NCI-H446 (cell line): ENCODE measurements around the gene IGF2BP1.
"Not testable (repeated sequence)": the region's sequence is repeated elsewhere in the genome, so short reads cannot be mapped to it uniquely, and the experiment has no call there.

ENCODE experiments used
- DNase-seq, 2 experiments: peaks; one replicate each; lab custom pipeline; 2025; lab: John Stamatoyannopoulos, UW

Gene IGF2BP1

DNA sequence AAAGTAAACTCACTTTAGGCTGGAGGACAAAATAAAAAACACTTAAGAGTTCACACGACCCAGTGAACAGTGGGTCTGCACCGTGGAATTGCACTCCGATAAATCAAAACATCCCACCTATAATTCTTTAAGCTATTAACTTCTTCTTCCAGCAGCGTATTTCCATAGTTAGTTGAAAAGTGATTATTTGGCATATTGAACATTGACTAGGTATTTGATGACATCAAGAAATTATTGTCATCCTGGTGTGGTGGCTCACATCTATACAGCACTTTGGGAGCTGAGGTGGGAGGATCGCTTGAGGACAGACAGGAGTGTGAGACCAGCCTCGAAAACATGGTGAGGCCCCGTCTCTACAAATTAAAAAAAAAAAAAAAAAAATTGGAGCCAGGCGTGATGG lies 23.4 kb downstream of the IGF2BP1 start:
- DNase-seq: no peak

DNA sequence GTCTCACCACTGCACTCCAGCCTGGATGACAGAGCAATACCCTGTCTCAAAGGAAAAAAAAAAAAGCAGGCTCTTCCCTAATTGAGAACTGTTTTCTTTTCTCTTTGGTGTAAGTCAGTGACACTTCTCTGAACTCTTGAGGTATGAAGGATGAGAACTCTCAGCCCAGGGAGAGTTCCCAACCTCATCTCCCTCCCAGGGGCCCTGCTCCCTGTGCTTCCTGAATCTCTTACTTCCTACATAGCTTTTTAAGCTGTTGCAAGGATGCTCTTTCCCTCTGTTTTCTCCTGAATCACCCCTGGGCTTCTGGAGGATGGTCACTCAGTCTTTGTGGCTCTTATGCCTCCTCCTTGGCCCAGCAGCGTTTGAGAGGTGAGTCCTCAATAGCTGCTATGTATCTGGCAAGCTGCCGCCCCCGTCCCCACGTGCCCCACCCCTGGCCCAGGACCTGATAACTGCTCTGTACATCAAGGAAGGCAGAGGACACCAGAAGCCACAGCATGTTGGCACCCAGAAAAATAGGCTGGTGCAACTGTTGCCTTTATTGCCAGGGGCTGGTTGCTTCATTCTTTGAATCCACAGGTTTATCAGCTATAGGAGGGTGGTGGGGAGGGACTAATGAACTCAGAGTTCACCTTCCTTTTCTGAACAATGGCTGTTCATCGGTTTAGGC lies 24.0 kb downstream of the IGF2BP1 start:
- DNase-seq: no peak

DNA sequence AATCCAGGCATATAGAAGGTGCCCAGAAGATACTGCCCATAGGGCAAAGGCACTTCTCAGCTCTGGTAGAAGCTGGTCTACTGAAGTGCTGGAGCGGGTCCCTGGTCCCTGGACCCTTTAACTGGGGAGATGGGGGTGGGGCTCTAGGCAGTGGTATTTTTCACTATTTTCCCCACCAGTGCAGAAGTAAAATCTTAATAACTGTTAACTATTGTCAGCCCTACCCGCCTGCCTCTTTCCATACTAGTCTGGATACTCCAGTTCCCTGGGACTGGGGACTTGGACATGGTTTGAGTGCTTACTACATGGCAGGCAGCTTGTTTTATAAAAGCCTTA lies 24.6 kb downstream of the IGF2BP1 start:
- no peak for DNase-seq

DNA sequence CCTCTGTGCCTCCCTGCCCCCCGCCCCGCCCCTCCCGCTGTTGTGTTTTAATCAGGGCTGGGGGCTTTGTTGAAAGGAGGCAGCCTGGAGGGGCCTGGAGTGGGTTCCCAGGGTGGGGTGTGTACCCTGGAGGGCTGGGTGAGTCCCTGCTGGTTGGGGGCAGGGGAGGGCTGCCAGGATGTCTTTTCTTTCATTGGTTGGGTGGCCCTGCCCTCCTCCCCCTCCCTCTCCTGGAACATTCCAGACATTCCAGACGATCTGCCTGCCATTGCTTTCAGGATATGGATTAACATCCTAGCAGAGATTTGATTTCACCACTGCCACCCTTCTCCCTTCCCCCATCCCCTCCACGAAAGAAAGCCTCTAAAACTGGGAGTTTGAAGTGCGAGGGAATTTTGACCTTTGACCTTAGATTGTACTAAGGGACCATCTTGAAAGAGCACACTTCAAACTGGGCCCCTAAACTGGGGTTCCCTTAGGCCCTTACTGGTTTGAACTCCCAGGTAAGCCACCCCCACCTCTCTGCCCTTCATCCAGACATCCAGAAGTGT lies 25.3 kb downstream of the IGF2BP1 start:
- DNase-seq: no peak

DNA sequence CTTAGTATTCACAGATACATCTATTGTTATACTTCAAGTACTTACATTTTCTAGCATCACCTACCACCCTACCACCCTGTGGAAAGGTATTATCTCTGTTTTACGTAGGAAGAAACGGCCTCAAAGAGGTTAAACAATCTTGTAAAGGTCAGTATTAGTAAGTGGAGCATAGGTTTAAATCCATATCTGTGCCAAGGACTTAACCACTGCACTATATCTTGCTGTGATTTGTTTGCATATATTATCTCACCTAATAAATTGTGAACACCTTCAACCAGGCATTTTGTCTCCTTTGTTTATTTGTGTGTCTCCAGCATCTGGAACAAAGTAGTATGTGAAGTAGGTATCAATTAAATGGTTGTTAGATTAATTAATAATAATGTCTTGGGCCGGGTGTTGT lies 27.3 kb downstream of the IGF2BP1 start:
- DNase-seq: no peak

DNA sequence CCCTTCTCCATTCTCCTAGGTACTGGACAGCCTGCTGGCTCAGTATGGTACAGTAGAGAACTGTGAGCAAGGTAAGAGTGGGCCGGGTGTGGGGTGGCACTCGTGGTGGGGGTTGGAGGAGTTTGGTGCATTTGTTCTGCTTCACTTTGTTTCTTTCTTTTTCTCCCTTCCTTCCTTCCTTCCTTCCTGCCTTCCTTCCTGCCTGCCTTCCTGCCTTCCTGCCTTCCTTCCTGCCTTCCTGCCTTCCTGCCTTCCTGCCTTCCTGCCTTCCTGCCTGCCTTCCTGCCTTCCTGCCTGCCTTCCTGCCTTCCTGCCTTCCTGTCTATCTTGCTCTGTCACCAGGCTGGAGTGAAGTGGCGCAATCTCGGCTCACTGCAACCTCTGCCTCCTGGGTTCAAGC lies 29.3 kb downstream of the IGF2BP1 start:
- DNase-seq: not testable (repeated sequence)

DNA sequence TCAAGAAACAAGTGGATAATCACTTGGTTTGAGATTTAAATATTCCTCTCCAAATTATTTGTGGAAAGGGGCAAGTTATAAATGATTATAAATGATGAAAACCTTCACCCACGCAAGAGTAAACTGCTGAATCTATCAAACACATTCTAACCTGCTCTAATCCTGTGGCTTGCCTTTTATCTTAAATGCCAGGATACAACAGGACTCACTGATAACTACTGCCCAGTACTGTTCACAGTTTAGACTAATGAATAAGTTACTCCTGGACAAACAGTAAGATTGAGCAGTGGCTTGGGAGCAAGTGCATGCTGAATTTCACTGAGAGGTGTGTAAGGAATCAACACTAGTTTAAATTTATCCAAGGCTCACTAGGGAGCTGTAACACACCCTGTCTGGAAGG lies 31.1 kb downstream of the IGF2BP1 start:
- no peak for DNase-seq

DNA sequence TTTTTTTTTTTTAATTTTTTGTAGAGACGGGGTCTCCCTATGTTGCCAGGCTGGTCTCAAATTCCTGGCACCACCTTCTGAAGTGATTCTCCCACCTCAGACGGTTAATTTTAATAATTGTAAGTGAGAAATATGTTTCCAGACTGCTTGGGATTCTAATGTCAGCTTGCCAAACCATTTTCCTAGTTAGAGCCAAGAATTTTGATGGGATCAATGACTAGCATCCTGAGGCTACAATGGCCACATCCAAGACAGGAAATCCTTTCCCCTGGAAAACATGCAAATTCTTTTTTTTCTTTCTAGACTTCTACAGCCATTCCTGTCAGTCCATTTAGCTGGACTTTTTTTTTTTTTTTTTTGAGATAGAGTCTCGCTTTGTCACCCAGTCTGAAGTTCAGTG lies 32.6 kb downstream of the IGF2BP1 start:
- DNase-seq: no peak

DNA sequence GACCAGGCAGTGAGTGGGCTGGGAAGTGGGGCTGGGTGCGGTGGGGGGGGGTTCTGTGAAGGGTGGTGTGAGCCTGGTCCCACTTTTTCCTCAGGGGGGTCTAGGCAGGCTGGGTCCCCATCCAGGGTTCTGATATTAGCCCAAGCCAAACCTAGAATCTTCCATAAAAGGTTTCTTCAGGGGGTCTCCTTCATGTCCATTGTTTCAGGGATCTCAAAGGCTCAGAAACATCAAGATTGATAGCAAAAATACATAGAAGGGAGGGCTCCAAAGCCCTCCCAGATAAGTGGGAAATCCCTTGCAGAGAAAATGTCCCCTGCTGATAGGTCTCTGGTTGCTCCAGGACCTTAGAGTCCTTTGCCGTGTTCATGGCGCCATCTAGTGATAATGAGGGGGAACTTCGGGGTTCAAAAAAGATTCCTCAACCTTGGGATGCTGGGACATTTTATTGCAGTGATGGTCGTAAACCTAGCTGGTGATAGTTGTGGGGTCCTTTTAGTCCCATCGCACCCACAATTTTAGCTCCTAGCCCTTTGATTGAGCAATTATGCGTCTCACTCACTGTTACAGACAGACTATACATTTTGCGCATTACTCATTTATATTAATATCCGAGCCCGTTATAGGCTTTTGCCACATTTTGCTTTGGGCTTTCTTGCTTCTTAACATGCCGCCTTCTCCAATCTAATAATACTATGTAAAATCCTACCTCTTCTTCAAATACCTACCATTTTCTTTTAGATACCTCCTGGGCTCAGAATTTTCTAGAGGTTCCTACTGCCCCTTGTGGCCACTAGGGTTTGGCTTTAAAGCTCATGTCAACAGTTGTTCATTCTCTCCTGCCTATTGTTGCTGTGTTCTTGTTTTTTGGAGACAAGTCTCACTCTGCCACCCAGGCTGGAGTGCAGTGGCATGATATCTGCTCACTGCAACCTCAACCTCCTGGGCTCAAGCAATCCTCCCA lies 35.1 kb downstream of the IGF2BP1 start:
- DNase-seq: peak; percentile 31 to 82

DNA sequence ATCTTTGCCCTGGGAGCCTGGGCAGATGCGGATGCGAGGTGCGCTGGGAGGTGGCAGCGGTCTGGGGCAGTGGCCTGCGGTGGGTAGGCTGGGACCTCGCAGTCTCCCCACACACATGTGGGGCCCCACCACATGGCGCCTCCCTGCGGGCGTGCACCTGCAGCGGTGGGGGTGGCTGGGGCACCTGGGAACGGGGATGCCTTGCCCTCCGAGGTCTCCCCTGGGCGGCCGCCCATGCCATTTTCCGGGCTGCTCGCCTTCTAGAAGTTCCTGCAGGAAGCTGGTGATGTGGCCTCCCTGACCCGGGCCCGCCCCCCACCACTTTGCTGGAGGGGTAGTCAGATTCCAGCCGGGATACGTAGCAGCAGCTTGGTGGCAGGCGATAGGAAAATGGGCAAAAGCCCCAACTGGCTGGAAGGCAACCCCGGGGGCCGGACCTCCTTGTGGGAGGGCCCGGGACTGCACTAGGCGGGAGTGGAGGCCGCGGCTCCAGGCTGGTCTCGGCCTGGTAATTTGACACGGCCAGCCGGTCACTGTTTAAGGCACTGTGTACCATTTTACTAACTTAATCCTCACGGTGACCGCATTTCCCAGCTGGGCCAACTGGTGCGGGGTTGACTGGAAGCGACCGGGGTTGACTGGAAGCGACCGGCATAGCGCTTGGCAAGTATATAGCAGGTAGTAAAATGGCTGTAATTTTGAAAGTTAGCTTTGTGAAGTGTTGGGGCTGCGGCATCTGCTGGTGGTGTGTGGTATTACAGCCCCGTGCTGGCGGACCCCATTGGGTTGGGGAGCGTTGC lies 38.5 kb downstream of the IGF2BP1 start:
- DNase-seq: peak; percentile 30 to 66

DNA sequence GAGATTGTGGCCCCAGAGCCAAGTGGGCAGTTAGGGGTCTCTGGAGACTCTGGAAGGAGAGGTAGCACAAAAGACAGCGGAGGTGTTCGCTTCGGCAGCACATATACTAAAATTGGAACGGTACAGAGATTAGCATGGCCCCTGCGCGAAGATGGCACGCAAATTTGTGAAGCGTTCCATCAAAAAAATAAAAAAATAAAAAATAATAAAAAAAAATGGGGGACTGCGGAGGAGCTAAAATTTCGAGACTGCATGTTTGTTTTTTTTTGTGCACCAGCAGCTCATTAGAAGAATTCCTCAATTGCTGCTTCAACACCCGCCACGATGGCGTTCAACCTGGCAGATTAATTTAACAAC lies 39.1 kb downstream of the IGF2BP1 start:
- no peak for DNase-seq

DNA sequence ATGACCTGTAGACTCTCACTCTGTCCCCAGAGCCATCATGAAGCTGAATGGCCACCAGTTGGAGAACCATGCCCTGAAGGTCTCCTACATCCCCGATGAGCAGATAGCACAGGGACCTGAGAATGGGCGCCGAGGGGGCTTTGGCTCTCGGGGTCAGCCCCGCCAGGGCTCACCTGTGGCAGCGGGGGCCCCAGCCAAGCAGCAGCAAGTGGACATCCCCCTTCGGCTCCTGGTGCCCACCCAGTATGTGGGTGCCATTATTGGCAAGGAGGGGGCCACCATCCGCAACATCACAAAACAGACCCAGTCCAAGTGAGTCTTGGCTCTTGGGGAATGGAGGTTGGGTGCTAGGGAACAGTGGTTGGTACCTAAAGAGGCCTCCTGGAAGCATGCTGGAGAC lies 41.0 kb downstream of the IGF2BP1 start:
- DNase-seq: no peak

DNA sequence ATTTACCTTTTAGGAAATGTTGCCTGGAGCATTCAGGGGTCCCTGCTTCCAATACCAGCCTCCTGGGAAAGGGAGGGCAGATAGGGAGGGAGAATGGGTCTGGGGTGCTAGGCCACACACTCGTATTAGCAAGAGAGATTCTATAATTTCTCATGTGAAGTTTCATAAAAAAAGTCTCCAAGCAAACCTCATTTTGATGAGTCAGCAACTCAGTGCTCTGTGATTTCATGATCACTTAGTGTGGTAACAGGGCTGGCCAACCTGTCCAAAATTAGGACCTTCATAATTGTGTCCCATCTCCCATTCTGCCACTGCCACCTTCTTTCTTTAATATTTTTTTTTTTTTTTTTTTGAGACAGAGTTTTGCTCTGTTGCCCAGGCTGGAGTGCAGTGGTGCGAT lies 41.4 kb downstream of the IGF2BP1 start:
- DNase-seq: no peak

DNA sequence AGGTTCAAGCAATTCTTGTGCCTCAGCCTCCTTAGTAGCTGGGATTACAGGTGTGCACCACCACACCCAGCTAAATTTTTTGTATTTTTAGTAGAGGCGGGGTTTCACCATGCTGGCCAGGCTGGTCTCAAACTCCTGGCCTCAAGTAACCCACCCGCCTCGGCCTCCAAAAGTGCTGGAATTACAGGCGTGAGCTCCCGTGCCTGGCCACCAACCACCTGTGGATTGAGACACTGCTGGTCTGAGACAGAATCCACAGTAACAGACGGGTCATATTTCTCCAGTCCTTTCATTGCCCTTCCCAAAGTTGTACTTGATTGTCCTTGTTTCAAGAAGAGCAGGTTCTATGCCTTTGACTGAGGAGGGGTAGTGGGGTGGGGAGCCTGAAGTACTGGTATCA lies 42.3 kb downstream of the IGF2BP1 start:
- not testable (repeated sequence) for DNase-seq

DNA sequence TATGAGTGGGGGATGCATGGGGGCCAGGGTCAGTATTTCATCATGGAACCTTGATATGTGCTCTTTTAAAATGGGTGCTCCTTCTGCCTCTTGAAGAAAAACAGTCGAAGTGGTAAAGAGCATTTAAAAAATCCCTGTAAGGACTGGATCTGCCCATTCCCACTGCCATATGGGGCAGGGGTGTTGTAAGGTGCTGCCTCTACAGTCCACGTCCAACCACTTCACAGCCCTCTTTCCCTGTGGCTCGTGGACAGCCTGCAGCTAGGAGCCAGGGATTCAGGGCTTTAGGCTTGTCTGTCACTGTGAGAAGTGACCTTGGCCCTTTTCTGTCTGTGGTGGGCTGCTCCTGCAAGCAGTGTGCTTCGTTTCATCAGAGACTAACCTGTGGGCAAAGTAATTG lies 44.3 kb downstream of the IGF2BP1 start:
- DNase-seq: no peak

DNA sequence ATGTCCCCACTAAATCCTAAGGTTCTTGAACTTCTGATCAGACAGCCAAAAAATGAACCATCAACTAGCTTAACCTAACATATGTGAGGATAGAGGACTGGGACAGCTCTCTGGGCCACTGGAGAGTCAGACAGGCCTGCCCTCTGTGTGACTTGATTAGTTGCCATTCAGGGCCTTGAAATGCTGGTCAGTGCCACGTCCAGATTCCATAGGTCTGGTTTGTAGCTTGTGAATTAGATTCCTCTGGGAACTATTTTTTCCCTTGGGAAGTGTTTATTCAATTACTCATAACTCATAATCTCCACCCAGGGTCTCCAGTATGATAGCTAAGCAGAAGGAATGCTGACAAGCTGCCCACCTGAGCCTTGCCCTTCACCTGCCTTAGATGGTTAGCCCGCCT lies 48.2 kb downstream of the IGF2BP1 start:
- DNase-seq: no peak

DNA sequence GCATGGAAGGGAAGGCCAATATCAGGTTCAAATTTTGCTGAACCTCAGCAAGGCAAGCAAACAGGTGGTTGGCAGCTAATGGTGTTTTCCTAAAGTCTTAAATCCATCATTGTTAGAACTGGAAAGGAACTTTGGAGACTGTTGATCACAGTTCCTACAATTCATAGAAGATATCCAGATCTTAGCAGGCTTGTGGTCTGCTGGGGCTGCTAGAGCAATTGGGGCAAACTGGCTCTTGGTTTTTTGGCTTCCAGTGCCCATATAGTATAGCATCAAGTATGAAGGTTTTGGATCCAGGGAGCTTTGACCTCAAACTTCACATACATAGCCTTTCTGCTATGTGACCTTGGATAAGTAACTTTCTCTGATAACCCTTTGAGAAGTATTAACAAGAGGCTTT lies 49.7 kb downstream of the IGF2BP1 start:
- no peak for DNase-seq

DNA sequence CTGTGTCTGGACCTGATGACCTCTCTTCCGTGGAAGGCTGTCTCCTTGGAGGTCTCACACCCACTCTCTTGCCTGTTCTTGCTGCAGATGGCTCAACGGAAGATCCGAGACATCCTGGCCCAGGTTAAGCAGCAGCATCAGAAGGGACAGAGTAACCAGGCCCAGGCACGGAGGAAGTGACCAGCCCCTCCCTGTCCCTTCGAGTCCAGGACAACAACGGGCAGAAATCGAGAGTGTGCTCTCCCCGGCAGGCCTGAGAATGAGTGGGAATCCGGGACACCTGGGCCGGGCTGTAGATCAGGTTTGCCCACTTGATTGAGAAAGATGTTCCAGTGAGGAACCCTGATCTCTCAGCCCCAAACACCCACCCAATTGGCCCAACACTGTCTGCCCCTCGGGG lies 52.1 kb downstream of the IGF2BP1 start:
- no peak for DNase-seq

DNA sequence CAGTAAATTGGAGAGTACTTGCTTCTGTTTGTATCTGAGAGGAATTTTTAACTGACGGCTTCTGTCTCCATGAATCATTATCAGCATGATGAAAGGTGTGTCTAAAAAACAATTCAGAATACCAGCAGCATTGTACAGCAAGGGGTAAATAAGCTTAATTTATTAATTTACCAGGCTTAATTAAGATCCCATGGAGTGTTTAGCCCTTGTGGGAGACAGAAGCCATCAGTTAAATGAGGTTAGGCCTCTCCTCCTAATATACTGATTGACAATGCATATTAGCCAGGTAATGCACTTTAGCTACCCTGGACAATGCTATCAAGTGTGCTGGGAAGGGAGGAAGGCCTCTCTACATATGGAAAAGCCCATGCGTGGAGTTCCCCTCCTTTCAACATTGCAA lies 53.4 kb downstream of the IGF2BP1 start:
- DNase-seq: no peak

DNA sequence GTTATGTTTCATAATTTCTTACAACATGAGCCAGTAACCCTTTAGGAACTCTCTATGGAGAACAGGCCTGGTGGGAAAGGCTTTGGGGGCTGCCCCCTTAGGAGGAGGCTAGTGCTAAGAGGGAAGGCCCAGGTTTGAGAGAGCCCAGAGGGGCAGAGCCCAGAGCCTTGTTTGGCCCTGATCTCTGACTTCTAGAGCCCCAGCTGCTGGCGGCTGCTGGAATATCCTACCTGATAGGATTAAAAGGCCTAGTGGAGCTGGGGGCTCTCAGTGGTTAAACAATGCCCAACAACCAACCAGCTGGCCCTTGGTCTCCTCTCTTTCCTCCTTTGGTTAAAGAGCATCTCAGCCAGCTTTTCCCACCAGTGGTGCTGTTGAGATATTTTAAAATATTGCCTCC lies 54.1 kb downstream of the IGF2BP1 start:
- no peak for DNase-seq

DNA sequence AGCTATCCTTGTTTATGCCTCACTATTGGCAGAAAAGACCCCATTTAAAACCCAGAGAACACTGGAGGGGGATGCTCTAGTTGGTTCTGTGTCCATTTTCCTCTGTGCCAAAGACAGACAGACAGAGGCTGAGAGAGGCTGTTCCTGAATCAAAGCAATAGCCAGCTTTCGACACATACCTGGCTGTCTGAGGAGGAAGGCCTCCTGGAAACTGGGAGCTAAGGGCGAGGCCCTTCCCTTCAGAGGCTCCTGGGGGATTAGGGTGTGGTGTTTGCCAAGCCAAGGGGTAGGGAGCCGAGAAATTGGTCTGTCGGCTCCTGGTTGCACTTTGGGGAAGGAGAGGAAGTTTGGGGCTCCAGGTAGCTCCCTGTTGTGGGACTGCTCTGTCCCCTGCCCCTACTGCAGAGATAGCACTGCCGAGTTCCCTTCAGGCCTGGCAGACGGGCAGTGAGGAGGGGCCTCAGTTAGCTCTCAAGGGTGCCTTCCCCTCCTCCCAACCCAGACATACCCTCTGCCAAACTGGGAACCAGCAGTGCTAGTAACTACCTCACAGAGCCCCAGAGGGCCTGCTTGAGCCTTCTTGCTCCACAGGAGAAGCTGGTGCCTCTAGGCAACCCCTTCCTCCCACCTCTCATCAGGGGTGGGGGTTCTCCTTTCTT lies 56.1 kb downstream of the IGF2BP1 start:
- no peak for DNase-seq
